Subcutaneous preadipocyte (primary cell): ENCODE results near the gene STK10. TPM values are rescaled to one million over a fixed set of nuclear protein-coding genes. Genes with fewer than 3 reads are reported as not detected.

Experiments
- total RNA-seq: library from RNA; depleted of rRNA; stranded (reverse); fragments of >200 nt; gene quantifications from 2 replicates; pipeline ENCODE4 v1.2.3, GENCODE V29; 2012

The STK10 gene
- 21.7 and 42.2 TPM in 2 replicates for total RNA-seq

GRCh38 chr5:172188033-172188892, at the start of gene STK10:
TSS of gene STK10 (minus strand) at chr5:172188224. CDS start at chr5:172188042, 182 bp downstream.

GRCh38 chr5:172193872-172194271, 5.8 kb upstream of the STK10 start, which contains the start of gene EFCAB9:
TSS of gene EFCAB9 (plus strand) at chr5:172194172. CDS start at chr5:172194173, 1 bp downstream.

GRCh38 chr5:172006321-172007174, 181.5 kb downstream of the STK10 start, which contains the start of gene FBXW11:
TSS of gene FBXW11 (minus strand) at chr5:172006638. CDS start at chr5:172006502, 136 bp downstream.

Other genes starting within 250 kb of the STK10 start
- gene FBXW11, start 181.6 kb downstream of the STK10 start, total RNA-seq = 48.1 and 66.9 TPM in 2 replicates
- not detected in 2 replicates for gene EFCAB9, start 5.9 kb upstream of the STK10 start, total RNA-seq
- gene UBTD2, start 95.5 kb upstream of the STK10 start, total RNA-seq = 14.0 and 16.6 TPM in 2 replicates